SK-N-SH (cell line): ENCODE results near the gene TEX30.

Source experiments
- CTCF ChIP-seq: fragments of 200-600 bp; sonication (generic); IDR thresholded peaks from 2 replicates; pipeline ENCODE4 v1.6.1; 2017; ENCODE audit warnings: antibody characterized with exemption, mild to moderate bottlenecking, moderate library complexity
- JUND ChIP-seq: IDR thresholded peaks from 2 replicates; pipeline ENCODE4 v1.4.0; 2012
- MXI1 ChIP-seq: IDR thresholded peaks from 2 replicates; pipeline ENCODE4 v1.6.1; 2012; ENCODE audit warnings: mild to moderate bottlenecking, low read depth, low read length, improper control_type of control experiment
- RAD21 ChIP-seq: IDR thresholded peaks from 2 replicates; pipeline ENCODE4 v1.6.1; 2012; ENCODE audit warnings: mild to moderate bottlenecking, low read length
- RFX5 ChIP-seq: IDR thresholded peaks from 2 replicates; pipeline ENCODE4 v1.6.1; 2012; ENCODE audit warnings: mild to moderate bottlenecking, improper control_type of control experiment, low read length

GRCh38 chr13:102774591-102775520 is 1.3 kb upstream of the TEX30 start:
- no peak for TF ChIP-seq JUND
- no peak for TF ChIP-seq RAD21
- no peak for TF ChIP-seq RFX5
- TF ChIP-seq MXI1: no peak
- TF ChIP-seq CTCF: no peak
